DMS153 (cell line): ENCODE data around the gene ARMCX4.
A peak's percentile ranks its signal among the peaks of the same experiment; 100 is the strongest.
"Not testable (repeated sequence)": the region's sequence is repeated elsewhere in the genome, so short reads cannot be mapped to it uniquely, and the experiment has no call there.

ENCODE experiments used
- DNase-seq: peaks from one replicate; lab custom pipeline; 2025; lab: John Stamatoyannopoulos, UW

Gene ARMCX4

GRCh38 chrX:101485212-101485949 is at the start of gene ARMCX4:
Gene ARMCX4 (plus strand): TSS chrX:101485456. CDS start chrX:101488590, 3,134 bp downstream.
- peak; percentile 8 for DNase-seq

GRCh38 chrX:101442085-101442484 is 43.2 kb upstream of the ARMCX4 start:
- no peak for DNase-seq

- DNase-seq: no peak
Measured at GRCh38 chrX:101449279-101449678, 36.0 kb upstream of the ARMCX4 start.

- no peak for DNase-seq
Measured at GRCh38 chrX:101450085-101450484, 35.2 kb upstream of the ARMCX4 start.

- no peak for DNase-seq
Measured at GRCh38 chrX:101450961-101451360, 34.3 kb upstream of the ARMCX4 start.

GRCh38 chrX:101452056-101452455 is 33.2 kb upstream of the ARMCX4 start:
- DNase-seq: no peak

- no peak for DNase-seq
Measured at GRCh38 chrX:101460669-101461068, 24.6 kb upstream of the ARMCX4 start.

GRCh38 chrX:101462892-101463291 is 22.4 kb upstream of the ARMCX4 start:
- DNase-seq: no peak

GRCh38 chrX:101478366-101478765 is 6.9 kb upstream of the ARMCX4 start:
- no peak for DNase-seq

GRCh38 chrX:101482296-101482695 is 3.0 kb upstream of the ARMCX4 start:
- no peak for DNase-seq

GRCh38 chrX:101483705-101484104 is 1.6 kb upstream of the ARMCX4 start:
- no peak for DNase-seq

- no peak for DNase-seq
Measured at GRCh38 chrX:101484135-101484534, 1.1 kb upstream of the ARMCX4 start.

GRCh38 chrX:101488796-101489195 is 3.5 kb downstream of the ARMCX4 start:
- DNase-seq: no peak

- DNase-seq: no peak
Measured at GRCh38 chrX:101491943-101492342, 6.7 kb downstream of the ARMCX4 start.

- no peak for DNase-seq
Measured at GRCh38 chrX:101493225-101493624, 8.0 kb downstream of the ARMCX4 start.

GRCh38 chrX:101502929-101503328 is 17.7 kb downstream of the ARMCX4 start:
- not testable (repeated sequence) for DNase-seq

GRCh38 chrX:101507372-101507771 is 22.1 kb downstream of the ARMCX4 start:
- no peak for DNase-seq

- DNase-seq: no peak
Measured at GRCh38 chrX:101507986-101508385, 22.7 kb downstream of the ARMCX4 start.

- no peak for DNase-seq
Measured at GRCh38 chrX:101530944-101531343, 45.7 kb downstream of the ARMCX4 start.
